GM12864 (cell line): ENCODE data around the gene LGI4.

Experiments used
- DNase-seq: peaks from one replicate; pipeline ENCODE4 v3.0.0-alpha.2; 2011; ENCODE audit warnings: low read depth
- H3K4me3 ChIP-seq: 2 replicates; pipeline ENCODE4 v1.5.1; 2011; ENCODE audit warnings: mild to moderate bottlenecking, low read depth, low read length, control low read depth
- TF ChIP-seq, protein P1 (sequence below): IDR thresholded peaks from 2 replicates; pipeline ENCODE4 v1.5.1; 2011; ENCODE audit warnings: low read depth, mild to moderate bottlenecking, moderate library complexity, low read length, control low read depth, inconsistent platforms; ENCODE audit errors: missing control alignments

LGI4 gene

DNA sequence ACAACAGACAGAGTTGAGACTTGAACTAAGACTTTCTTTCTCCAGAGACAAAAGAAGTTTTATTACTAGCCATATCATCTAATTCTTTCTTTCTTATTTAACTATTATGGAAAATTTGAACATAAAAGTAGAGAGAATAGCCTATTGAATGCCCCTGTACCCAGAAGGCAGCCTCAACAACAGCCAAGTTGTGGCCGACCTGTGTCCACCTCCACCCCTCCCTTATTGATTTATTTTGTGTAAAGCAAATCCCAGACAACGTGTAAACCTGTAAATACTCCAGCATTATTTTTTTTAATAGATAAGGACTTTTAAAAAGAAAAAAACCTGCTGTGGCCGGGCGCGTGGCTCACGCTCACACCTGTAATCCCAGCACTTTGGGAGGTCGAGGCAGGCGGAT is 45.3 kb downstream of the LGI4 start:
- no peak for DNase-seq
- TF ChIP-seq, protein P1, sequence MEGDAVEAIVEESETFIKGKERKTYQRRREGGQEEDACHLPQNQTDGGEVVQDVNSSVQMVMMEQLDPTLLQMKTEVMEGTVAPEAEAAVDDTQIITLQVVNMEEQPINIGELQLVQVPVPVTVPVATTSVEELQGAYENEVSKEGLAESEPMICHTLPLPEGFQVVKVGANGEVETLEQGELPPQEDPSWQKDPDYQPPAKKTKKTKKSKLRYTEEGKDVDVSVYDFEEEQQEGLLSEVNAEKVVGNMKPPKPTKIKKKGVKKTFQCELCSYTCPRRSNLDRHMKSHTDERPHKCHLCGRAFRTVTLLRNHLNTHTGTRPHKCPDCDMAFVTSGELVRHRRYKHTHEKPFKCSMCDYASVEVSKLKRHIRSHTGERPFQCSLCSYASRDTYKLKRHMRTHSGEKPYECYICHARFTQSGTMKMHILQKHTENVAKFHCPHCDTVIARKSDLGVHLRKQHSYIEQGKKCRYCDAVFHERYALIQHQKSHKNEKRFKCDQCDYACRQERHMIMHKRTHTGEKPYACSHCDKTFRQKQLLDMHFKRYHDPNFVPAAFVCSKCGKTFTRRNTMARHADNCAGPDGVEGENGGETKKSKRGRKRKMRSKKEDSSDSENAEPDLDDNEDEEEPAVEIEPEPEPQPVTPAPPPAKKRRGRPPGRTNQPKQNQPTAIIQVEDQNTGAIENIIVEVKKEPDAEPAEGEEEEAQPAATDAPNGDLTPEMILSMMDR, result no peak
- no peak overlapping the region for H3K4me3 ChIP-seq

DNA sequence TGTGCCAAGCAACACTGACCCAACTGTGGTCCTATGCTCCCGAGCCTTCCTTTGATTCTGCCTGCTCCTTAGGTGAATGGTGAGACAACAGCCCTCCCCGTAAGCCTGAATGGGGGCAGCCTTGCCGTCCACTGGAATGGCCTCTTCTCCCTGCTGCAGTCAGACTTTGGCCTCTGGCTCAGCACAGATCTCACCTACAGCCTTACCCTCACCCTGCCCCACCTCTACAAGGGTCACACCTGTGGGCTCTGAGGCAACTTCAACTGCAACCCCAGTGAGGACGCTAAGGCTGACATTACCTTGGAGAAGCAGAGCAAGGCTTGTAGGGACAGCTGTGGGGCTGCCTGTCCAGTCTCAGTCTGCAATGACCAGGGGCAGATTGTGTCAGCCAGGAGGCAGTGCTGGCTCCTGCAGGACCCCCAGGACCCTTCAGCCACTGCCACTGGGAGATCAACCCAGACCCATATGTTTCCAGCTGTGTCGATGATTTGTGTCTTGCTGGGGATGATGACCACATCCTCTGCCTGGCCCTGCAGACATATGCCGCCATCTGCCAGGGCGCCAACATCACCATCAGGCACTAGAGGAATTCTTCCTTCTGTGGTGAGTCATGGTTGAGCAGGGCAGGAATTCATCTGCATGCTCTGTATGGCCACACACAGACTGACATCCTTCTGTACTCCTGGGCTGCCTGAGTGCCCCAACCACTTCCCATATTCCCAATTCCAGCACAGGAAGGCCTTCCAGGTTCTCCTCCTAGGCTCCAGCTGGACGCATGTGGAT is 46.5 kb downstream of the LGI4 start:
- no peak for DNase-seq
- TF ChIP-seq, protein P1, result no peak
- H3K4me3 ChIP-seq, result no peak overlapping the region

DNA sequence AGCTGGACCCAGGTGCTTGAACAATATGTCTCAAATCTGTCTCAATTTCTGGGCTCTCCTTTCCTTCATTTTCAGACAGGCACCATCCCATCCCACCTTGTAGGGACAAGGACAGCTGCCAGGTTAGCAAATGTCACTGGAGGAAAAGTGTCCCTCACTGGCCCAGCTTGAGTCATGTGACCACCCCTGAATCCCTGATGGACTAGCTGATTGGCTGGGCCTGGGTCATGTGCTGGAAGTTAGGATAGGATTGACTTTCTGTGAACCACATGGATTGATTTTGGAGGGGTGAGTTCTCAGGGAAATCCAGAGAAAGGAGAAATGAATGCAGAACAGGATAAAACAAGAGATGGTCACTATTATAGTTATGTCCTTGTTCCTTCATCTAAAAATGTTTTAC is 47.5 kb downstream of the LGI4 start:
- no peak for DNase-seq

DNA sequence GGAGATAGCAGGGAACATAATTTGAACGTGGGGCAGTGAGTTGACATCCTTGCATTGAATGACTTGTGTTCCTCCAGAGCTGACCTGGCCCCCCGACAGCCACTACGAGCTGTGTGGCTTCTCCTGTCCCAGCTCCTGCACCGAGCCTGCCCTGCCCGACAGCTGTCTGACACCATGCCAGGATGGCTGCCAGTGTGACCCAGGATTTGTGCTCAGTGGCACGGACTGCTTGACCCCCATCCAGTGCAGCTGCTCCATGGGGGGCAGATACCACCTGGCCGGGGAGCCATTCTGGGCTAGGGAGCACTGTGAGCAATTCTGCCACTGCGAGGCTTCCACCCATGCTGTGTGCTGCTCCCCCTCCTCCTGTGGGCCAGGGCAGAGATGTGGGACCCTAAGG is 48.4 kb downstream of the LGI4 start:
- TF ChIP-seq, protein P1, result no peak
- H3K4me3 ChIP-seq, result no peak overlapping the region
- DNase-seq, result no peak

More for the DNA sequence above, 47.5 kb downstream of the LGI4 start:
- TF ChIP-seq, protein P1, result no peak
- no peak overlapping the region for H3K4me3 ChIP-seq

DNA sequence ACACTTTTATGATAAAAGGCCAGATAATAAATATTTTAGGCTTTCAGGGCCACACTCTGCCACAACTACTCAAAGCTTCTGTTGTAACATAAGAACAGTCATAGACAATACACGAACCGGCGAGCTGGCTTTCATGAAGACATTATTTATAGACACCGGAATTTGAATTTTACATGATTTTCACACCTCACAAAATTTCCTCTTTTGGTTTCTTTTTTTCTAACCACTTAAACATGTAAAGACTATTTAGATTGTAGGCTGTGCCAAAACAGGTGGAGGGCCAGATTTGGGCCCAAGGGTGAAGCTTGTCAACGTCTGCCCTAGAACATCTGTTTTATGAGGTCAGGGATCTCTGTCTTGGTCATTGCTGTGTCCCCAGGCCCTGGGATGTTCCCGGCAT is 48.9 kb downstream of the LGI4 start:
- H3K4me3 ChIP-seq, result no peak overlapping the region
- peak; percentile 61 for DNase-seq
- TF ChIP-seq, protein P1, result no peak

DNA sequence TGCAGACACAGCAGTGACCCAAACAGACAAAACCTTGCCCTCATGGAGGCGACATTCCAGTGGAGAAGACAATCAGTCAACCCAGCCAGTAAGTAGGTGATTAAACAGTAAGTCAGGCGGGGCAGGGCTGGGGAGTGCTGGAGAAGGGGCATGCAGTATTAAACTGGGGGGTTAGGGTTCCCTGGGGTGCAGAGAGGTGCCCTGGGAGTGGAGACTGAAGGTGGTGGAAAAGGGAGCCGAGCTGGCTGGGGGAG is 50.4 kb downstream of the LGI4 start:
- DNase-seq, result no peak
- TF ChIP-seq, protein P1, result no peak

More for the DNA sequence above, 50.4 kb downstream of the LGI4 start:
- no peak overlapping the region for H3K4me3 ChIP-seq
